Epithelial cell of prostate (primary cell): ENCODE data around the gene TMBIM6.
"Not testable (repeated sequence)": the region's sequence is repeated elsewhere in the genome, so short reads cannot be mapped to it uniquely, and the experiment has no call there.

ENCODE experiments used
- DNase-seq: peaks from one replicate; pipeline ENCODE4 v3.0.0-alpha.2; 2011; ENCODE audit warnings: low read depth, low spot score
- H3K27ac ChIP-seq: fragments of 450-650 bp; 2 replicates; pipeline ENCODE4 v1.5.1; 2017; ENCODE audit warnings: mild to moderate bottlenecking

The TMBIM6 gene, protein sequence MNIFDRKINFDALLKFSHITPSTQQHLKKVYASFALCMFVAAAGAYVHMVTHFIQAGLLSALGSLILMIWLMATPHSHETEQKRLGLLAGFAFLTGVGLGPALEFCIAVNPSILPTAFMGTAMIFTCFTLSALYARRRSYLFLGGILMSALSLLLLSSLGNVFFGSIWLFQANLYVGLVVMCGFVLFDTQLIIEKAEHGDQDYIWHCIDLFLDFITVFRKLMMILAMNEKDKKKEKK

DNA sequence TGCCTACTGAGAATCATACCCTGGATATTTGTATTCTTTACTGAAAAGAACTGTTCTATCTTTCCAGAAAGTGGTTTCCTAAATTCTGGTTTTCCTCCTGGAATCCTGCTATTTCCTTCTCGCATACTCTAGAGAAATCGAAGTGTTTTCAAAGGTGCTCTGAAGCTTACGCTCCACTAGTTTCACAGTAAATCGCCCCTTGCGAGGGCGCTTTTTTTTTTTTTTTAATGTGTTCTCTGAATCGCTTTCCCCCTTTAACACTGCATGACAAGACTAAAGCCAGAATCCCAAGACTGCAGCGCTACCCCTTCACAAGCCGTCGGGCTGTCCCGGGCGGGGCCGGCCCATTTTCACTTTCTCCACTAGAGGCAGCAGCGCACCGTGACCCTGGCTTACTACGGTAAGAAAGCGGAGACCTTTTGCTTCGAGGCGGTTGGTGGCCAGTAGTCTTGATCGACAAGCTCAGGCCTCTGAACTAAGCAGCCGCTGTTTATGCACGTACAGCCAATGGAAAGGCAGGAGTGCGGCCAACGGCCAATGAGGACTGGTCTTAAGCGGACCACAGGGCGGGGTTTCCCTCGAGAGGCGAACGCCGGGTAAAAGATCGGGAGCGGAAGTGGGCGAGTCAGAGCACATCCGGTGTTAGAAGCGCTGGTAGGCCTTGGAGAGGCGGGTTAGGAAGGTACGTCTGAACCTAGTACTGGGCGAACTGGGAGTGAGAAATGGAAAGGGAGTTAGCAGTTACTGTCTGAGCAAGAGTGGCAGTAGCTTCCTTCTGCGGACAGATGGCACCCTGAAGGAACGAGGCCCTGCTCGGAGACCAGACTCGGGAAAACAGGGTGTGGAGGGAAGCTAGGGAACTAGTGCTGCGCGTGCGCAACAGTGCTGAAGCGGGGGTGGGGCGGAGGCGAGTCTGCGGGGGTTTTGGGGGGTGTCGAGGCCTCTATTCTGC is at the start of gene TMBIM6:
TSS of gene TMBIM6 (plus strand) at position 628 of the 952 bp plus-strand sequence. CDS start 10,937 bp downstream, outside the sequence.
- H3K27ac ChIP-seq, result peak within 1 kb of the TSS; percentile 97
- DNase-seq, result peak; percentile 100

DNA sequence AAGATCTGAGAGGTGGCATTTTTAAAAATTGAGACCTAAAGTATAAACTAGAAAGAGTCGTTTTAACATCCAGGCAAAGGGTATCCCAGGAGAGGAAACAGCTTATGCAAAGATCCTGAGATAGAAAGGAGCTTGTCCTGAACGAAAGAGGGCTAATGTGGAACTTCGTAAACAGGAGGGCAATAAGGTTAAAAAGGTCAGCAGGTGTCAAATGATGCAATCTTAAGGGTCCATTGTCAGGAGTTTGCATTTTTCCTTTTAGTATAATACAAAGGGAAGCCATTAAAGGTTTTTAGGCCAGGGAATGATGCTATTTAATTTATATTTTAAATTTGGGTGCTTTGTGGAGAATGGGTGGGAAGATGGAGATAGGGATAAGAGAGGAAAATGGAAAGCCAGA is 48.5 kb upstream of the TMBIM6 start:
- no peak for DNase-seq
- no peak overlapping the region for H3K27ac ChIP-seq

DNA sequence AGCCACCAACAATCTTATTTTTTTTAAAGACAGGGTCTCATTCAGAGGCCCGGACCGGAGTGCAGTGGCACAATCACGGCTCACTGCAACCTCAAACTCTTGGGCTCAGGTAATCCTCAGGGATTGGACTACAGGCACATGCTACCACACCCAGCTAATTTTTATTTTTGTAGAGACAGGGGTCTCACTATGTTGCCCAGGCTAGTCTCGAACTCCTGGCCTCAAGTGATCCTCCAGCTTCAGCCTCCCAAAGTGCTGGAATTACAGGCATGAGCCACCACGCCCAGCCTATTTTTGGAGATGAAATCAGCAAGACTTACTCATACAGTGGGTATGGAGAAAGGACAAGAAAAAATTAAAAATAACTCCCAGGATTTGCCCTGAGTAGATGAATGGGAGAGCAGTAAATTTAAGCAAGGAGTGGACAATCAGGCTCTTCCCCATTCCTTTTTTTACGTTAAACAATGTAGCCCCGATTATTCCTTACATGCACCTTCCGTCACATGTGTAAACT is 47.4 kb upstream of the TMBIM6 start:
- DNase-seq, result no peak
- no peak overlapping the region for H3K27ac ChIP-seq

DNA sequence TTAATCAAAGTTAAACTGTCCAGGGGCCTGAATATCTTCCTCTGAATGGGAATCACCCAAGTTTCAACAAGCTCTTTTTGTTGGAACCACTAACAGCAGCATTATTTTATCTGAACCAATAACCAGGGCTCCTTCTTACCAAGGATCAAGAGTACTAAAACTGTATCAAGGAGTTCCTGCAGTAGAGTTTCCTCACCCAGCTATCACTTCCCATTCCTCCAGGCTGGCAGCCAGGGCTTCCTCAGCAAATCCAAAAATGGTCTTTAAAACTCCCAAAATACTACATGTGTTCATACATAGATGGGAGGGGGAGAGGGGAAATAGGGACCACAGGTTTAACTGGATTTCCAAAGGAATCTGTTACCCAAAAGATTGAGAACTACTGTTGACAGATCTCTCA is 44.6 kb upstream of the TMBIM6 start:
- no peak overlapping the region for H3K27ac ChIP-seq
- DNase-seq, result no peak

DNA sequence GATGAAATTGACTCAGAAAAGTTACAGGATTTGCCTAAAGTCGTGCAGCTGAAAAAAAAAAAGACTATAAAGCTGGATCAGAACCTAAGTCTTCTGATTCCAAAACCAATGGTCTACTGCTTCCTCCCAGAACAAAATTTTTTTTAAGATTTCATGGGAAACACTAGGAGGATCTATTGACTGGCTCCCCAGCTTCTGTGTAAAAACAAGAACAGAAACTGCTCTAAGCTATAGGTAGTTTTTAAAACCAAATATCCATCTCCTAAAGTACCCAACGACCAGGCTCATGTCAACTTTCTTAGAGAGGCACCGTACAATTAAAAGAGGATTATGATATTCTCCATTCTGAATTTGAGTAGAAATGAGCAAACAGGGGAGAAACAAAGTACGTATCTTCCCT is 43.5 kb upstream of the TMBIM6 start:
- DNase-seq, result no peak
- H3K27ac ChIP-seq, result no peak overlapping the region

DNA sequence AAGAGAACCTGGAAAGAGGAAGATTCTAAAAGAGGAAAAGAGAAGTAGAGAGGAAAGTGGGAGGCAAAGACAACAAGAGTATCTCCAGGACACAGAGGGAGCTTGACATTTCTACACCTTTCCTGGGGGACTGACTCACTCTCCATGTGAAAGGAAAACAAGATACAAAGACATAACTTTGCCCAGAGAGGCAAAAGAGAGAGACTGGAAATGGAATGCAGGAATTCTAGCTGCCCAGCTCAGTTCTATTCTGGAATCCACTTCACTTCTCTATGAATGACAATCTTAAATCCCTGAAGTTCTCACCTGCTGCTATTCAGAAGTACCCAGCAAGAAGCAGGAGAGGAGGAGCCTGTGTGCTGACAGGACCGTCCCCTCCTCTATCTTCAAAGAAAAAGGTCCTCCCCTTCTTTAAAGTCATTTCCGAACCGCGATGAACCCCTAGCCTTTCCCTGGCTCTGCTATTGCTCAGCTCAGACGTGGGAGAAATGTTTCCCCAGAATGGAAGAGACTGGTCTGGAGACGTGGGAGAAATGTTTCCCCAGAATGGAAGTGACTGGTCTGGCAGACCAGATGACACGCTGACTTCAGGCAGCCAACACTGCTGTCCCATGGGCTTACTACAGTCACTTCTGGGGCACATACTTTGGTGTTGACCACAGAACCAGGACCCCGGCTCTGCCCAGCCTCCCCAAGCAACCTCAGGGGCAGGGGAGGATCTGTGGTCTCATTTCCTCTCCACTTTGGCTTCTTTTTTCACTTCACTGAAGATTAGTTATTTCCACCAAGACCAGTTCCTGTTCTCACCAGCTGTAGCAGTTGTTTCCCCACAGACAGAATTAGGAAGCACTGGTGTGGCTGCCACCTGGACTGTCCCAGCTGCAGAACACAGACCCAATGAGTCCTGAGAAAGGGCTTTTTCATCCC is 42.5 kb upstream of the TMBIM6 start:
- H3K27ac ChIP-seq, result no peak overlapping the region
- no peak for DNase-seq

DNA sequence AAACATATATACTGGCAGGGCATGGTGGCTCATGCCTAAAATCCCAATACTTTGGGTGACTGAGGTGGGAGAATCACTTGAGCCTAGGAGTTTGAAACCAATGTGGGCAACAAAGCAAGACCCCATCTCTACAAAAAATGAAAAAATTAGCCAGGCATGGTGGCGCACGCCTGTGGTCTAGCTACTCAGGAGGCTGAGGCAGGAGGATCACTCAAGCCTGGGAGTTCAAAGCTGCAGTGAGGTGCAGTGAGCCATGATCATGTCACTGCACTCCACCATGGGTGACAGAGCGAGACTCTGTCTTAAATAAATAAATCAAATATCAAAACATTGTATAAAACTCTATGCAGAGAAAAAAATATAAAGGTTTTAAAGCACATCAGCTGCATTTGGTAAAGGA is 39.3 kb upstream of the TMBIM6 start:
- no peak for DNase-seq
- H3K27ac ChIP-seq, result no peak overlapping the region

DNA sequence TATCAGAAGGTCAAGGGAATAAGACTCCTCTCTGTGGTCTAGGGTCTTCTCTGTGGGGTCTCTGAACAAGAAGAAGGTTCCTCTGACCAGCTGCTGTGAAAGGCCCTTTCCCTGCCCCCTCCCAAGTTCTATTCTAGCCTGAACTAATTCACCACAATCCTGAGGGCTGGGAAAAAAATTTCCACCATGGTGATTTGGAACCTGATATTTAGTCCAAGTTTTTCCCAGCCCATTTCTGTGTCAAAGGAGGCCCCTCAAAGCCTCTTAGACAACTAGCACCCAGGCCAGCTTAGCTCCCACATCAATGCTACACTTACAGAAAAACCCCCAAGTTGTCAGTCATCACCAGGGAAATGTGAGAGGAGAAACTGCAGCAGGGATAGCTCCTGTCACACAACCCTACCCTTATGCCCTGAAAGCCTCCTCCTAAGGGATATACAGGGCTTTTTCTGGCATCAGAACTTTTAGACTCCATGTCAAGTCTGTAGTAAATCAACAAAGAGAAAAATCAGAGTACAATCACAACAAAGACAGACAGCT is 38.6 kb upstream of the TMBIM6 start:
- H3K27ac ChIP-seq, result no peak overlapping the region
- no peak for DNase-seq

DNA sequence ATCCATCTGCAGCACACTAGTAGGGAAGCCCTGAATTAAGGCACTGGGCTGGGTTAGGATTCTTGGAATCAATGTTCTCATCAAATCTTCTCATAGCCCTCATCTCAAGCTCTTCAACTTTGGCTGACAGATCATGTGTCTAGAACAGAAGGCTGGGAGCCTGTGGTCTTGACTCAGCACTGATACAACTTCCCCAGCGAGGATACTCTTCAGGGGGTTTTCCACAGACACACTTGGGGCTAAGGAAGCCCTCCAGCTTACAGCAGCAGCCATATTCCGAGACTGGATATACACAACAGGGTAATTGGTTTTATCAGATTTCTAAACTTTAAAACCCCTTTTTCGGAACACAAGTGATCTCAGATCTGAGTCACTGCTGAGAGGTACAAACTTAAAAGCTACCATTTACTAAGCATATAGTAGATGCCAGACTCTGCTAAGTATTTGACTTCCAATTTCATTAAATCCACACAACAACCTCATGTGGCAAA is 37.7 kb upstream of the TMBIM6 start:
- no peak overlapping the region for H3K27ac ChIP-seq
- no peak for DNase-seq

DNA sequence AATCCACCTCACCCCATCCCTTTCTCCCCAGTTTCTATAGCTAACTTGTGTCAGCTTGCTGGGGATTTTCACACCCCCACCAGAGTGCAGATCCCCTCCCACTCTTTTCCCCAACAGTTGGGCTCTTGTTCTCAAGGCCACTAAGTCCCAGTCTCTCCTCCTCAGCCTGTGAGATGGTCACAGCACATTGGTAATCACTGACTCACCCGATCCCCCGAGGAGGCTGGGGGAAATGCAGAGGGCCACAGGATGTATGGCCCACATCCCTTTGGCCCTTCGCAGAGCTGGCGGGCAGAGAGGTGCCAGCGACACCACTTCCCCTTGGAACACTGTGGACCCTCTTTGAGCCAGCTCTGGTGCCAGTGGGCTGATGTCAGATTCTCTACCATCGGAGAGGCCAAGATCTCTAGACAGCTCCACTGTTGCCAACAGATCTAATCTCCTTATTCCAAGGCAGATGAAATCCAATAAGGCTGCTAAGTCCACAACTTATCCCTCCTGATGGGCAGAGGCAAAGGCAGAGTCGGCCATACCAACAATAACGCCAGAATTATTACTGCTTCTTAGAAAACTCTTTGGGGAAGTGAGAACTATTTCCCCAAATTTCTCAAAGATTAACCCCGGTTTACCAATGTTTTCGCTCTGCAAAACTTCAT is 35.8 kb upstream of the TMBIM6 start:
- DNase-seq, result no peak
- H3K27ac ChIP-seq, result no peak overlapping the region

DNA sequence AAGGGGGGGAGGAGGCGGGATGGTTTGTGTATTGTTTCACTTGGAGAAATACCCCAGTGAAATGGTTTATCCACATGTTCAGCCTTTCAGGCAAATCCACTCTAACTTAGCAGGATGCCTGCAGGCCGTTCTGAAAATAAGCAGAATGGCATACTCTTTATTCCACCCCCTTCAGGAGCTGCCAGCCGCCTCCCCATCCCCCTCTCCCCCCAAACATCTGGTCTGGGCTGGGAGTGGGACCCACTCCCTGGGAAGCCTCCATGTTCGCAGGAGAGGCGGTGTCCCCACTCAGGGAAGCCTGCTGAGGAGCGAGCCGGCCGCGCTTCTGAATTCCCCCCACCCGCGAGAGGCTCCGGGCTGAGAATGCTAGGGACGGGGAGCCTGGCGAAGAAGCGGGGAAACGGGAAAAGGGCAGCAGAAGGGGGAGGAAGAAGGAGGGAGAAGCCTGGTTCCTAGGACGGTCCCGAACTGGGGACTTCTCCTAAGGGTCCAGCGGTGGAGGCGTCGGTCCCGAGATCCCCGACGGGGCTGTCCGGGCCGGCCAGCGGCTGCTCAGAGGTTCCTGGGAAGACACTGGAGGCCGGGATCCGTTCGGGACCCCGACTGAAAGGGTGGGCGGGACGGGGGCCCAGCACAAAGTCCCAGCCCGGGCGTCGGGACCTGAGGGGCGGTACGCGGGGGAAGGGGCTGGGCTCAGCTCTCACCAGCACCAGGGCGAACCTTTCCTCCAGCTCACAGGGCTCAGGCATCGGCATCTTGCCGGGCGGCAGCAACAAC is 34.8 kb upstream of the TMBIM6 start:
- DNase-seq, result no peak
- H3K27ac ChIP-seq, result no peak overlapping the region

DNA sequence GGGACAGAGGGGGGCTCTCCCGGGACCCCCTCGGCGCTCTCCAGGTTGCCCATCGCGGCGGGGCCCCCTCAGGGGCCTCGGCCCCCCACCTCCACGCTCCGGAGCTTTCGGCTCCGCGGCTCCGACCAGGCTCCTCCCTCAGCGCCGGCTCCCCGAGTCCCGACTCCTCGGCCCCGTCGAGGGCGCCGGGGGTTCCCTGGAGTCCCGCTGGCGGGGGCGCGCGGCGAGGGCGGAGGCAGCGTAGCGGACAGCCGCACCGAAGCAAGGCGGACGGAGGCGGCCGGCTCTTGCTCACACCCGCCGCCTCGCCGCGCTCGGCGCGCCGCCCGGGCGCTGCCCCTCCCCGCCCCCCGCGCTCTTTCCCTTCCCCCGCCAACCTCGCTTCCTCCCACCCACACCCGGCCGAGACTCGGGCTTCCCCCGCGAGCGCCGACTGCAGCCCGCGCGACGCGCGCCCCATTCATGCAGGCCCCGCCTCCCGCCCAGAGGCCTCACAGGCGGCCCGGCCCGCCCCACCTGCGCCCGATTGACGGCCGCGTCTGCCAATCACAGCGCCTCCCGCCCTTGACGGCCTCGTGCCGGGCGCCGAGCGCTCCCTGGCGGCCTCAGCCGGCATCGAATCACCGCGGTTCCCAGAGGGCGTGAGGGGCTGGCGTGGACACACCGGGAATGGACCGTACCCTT is 34.1 kb upstream of the TMBIM6 start, which contains the start of gene FMNL3:
TSS of gene FMNL3 (minus strand) at position 278 of the 684 bp plus-strand sequence. CDS start at position 53, 225 bp downstream.
- H3K27ac ChIP-seq, result no peak within 1 kb of the TSS
- peak; percentile 62 for DNase-seq

DNA sequence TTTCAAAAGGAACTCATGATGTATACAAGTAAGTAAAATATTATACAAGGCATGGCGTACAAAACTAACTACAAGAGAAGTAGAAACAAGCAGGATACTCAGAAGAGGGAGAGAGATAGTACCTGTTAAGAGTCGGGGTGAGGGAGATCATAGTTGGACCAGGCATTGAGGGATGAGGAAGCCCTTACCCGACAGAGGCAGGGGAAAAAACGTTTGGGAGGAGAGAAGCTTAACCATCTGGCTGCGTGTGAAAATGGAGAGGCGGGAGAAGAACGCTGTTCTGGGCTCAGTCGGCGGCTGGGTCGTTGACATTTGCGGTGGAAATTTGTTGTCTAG is 33.6 kb upstream of the TMBIM6 start:
- DNase-seq, result no peak

DNA sequence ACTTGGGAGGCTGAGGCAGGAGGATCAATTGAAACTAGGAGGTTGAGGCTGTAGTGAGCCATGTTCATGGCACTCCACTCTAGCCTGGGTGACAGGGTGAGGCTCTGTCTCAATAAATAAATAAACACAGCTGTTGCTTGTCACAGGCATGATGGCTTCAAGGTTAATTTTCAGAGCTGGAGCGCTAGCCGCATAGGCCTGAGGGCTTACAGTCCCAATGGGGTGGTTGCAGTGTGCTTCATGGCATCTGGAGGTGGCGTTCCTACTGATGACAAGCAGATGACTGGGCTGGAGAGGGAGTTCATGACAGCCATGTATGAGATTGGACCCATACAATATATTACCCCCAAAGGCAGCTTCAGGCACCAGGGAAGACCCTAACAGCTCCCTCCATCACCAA is 32.5 kb upstream of the TMBIM6 start:
- H3K27ac ChIP-seq, result no peak overlapping the region
- no peak for DNase-seq

More for the DNA sequence above, 33.6 kb upstream of the TMBIM6 start:
- no peak overlapping the region for H3K27ac ChIP-seq

DNA sequence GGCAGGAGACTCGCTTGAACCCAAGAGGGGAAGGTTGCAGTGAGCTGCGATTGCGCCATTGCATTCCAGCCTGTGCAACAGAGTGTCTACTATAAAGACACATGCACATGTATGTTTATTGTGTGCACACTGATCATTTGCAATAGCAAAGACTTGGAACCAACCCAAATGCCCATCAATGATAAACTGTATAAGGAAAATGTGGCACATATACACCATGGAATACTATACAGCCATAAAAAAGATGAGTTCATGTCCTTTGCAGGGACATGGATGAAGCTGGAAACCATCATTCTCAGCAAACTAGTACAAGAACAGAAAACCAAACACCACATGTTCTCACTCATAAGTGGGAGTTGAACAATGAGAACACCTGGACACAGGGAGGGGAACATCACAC is 27.4 kb upstream of the TMBIM6 start:
- DNase-seq, H3K27ac ChIP-seq: not testable (repeated sequence)

DNA sequence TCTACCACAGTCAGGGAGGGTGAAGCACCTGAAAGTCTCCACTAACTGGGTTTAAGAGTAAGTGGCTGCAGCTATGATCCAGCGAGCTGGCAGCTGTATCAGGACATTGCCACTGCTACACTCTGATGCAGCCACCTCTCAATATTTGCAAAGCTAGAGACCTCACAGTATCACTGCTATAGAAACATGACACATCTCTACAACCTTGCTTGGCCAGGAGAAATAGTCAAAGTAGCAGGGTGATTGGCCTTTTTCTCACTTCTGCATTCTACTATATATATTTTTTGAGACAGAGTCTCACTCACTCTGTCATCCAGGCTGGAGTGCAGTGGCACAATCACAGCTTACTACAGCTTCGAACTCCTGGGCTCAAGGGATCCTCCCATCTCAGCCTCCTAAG is 24.8 kb upstream of the TMBIM6 start:
- DNase-seq, result no peak
- H3K27ac ChIP-seq, result no peak overlapping the region

DNA sequence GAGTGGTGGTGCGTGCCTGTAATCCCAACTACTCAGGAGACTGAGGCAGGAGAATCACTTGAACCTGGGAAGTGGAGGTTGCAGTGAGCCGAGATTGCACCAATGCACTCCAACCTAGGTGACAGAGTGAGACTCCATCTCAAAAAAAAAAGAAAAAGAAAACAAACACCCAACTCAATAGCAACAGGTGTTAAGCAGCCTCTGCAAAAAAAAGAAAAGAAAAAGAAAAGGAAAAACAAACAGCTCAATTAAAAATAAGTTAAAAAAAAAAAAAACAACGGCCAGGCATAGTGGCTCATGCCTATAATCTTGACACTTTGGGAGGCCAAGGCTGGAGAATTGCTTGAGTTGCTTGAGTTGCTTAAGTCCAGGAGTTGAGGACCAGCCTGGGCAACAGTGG is 23.6 kb upstream of the TMBIM6 start:
- H3K27ac ChIP-seq, DNase-seq: not testable (repeated sequence)

DNA sequence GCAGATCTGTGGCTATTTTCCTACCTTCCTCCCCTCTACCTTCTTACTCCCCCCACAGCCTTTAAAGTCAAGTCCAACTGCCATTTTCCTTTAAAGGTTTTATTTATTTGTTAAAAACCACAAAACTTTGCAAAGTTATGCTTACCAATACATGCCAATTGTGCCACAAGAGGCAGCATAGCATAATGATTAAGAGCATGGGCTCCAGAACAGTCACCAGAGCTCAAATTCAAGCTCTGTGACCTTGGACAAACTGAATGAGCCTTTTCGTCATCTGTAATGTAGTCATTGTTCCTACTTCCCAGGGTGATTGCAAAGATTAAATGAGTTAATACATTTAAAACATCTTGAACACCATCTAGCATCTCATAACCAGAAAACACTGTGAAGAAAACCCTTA is 21.1 kb upstream of the TMBIM6 start:
- DNase-seq, result no peak
- no peak overlapping the region for H3K27ac ChIP-seq
